Measurements from ENCODE around the gene FOLR3.
"Not testable (repeated sequence)": the region's sequence is repeated elsewhere in the genome, so short reads cannot be mapped to it uniquely, and the experiment has no call there.

FOLR3 gene

DNA sequence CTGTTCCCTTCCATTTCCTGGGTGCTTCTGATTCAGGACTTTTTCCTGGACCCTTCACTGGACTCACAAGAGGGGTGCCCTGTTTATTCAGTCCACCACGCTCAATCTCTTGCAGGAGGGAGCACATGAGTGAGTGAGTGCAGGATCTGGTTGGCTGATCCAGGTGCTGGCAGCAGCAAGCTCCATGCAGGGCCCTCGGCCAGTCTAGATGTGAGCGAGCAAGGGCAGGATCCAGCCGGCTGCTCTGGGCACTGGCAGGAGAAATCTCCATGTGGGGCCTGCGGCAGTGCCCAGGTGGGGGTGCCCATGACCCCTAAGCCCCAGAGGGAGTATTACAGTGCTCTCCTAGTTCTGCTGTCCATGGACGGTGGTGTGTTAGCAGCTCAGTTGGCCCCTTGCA, 11.5 kb upstream of the FOLR3 start:
- no peak for DNase-seq

DNA sequence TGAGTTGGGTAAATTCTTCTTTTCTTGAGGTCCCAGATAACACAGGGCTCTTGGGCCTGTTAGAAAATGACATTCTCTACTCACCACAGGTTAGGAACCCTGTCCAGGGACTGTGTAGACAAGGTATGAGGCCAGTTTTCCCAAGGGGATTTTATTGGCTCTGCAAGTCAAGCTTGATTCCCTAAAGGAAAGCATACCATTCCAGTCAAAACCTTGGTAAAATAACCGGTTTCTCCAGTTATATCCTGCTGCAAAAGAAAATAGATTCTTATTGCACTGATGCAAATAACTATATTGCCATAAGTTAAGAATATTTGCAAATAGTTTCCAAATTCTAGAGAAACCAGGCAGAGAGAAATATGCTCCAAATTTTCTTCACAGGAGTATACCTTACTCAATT, 9.6 kb upstream of the FOLR3 start:
- no peak for DNase-seq

DNA sequence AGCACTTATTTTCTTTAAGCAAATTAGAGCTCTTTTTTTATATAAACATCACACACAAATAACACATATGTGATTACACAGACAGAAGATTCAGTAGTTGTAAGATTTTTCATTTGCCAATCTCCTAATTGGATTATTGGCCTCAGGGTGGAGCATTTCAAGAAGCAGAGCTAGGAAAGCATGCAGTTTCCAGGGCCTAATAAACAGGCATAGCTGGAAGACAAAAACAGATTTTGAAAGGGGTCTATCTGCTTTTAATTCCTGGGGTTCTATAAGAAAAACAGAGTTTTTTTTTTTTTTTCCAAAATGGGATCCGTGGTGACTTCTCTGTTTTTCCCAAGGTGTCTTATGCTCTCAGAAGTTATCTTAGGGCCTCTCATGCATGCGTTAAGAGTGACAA, 7.6 kb upstream of the FOLR3 start:
- no peak for DNase-seq

DNA sequence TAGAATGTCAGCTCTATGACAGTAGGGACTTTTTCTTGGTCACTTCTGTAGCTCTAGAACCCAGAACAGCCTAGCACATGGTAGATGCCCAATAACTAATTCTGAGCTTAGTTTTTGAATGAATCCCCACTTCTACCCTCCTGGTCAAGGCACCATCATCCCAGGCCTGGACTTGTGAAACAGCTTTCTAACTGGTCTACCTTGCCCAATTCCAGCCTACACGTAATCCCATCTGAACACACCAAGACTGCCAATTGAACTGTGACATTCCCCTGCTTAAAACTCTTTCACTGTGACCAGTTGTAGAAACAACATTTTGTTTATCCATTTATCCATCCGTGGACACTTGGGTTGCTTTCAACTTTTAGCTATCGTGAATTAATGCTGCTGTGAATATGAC, 6.1 kb upstream of the FOLR3 start:
- DNase-seq = no peak

DNA sequence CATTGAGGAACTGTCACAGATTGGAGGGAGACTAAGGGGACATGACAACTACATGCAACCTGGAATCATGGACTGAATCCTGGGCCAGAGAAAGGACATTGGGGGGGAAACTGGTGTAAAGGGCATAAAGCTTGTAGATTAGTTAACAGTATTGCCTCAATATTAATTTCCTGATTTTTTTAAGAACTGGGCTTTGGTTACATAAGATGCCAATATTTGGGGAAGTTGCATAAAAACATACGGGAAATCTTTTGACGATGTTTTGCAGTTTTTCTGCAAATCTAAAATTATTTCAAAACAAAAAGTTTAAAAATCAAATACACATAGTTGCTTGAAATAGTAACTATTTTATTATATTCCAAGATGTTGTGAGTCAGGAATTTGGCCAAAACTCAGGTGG, 2.9 kb upstream of the FOLR3 start:
- no peak for DNase-seq

DNA sequence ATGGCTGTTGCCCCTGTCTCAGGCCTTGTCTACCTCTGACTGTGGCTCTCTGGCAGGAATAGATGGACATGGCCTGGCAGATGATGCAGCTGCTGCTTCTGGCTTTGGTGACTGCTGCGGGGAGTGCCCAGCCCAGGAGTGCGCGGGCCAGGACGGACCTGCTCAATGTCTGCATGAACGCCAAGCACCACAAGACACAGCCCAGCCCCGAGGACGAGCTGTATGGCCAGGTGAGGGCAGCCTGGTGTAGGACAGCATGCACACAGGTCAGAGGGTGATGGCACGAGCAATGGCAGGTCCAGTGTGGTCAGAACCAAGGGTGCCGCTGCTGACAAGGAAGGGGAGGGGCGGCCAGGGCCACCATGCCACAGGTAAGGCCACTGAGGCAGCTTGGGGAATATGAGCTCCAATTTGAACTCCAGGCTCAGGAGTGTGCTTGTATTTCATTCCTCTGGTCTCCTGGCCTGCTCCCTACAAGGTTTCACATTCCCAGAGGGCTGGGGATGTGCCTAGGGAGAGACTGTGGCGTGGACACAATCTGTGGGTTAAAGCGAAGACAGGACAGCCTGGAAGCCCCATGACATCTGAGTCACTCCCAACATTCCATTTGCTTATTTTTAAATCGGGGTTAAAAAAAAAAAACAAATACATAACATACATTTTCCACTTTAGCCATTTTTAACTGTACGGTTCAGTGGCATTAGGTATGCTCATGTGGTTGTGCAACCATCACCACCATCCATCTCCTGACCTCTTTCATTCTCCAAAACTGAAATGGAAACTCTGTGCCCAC, 562 bp downstream of the FOLR3 start:
- no peak for DNase-seq

DNA sequence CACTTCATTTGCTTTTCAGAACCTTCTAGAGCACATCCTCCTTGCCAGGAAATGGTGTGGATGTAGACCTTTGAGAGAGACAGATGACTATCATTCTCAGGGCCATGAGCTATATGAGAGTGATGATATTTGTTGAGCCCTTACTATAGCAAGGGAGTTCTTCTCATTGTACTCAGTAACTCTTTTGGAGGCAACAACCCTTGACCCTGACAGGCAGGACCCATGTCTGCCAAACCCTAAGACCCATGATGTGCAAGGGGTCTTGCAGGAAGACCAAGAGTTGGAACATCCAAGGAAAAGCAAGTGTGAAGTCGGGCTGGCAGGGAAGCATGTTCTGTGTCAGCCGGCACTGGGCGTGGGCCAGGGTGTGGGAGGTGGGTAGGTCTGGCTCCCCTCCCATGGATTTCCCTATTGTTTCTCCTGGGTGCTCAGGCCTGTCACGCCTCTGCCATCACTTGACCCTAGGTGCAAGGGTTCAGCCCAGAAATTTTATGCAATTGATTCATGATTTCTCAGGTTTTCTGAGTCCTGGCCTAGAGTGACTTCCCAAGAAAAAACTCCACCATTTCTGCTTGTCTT, 1.2 kb downstream of the FOLR3 start:
- no peak for DNase-seq

DNA sequence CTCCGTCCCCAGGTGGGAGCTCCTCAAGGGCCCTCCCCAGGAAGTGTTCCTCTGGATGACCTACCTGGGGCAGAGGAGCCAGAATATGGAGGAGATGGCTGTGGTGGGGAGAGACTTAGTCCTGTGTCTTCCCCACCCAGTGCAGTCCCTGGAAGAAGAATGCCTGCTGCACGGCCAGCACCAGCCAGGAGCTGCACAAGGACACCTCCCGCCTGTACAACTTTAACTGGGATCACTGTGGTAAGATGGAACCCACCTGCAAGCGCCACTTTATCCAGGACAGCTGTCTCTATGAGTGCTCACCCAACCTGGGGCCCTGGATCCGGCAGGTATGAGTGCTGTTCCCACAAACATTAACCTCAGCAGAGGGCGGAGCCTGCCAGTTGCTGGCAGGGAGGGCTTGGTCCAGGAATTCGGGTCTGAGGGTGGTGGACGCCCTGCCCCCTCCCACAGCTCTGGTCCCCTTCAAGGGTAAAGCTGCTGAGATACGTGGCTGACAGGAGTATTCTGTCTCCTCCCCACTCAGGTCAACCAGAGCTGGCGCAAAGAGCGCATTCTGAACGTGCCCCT, 3.4 kb downstream of the FOLR3 start:
- DNase-seq = no peak

DNA sequence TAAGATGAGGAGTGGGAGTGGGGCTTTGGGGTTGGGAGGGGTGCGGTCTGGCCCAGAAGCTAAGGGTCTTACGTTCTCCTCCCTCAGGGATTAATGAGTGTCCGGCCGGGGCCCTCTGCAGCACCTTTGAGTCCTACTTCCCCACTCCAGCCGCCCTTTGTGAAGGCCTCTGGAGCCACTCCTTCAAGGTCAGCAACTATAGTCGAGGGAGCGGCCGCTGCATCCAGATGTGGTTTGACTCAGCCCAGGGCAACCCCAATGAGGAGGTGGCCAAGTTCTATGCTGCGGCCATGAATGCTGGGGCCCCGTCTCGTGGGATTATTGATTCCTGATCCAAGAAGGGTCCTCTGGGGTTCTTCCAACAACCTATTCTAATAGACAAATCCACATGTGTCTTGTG, 4.0 kb downstream of the FOLR3 start:
- no peak for DNase-seq

DNA sequence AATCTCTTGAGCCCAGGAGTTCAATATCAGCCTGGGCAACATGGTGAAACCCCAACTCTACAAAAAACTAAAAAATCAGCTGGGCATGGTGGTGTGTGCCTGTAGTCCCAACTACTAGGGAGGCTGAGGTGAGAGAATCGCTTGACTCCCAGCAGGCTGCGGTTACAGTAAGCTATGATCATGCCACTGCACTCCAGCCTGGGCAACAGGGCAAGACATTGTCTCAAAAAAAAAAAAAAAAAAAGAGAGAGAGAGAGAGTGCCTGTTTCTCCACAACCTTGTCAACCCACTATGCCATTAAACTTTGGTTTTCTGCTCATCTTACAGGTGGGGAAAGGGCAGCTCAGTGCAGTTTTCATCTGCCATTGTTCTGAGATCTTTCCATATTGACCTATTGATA, 5.1 kb downstream of the FOLR3 start:
- DNase-seq = no peak

DNA sequence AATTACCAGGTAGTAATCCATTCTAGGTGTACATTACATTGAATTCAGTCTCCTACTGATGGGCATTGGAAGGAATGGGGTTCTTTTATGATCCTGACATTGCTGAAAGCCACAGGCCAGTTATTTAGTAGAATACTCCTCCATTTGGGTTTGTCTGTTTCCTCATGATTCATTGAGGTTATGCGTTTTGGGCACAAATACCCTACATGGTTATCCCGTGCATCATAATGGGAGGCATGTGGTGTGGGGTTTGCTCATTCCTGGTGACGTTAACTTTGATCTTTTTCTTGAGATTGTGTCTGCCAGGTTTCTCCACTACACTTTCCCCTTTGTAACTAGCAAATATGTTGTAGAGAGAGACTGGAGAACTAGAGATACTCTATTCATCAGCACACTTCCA, 5.5 kb downstream of the FOLR3 start:
- no peak for DNase-seq

DNA sequence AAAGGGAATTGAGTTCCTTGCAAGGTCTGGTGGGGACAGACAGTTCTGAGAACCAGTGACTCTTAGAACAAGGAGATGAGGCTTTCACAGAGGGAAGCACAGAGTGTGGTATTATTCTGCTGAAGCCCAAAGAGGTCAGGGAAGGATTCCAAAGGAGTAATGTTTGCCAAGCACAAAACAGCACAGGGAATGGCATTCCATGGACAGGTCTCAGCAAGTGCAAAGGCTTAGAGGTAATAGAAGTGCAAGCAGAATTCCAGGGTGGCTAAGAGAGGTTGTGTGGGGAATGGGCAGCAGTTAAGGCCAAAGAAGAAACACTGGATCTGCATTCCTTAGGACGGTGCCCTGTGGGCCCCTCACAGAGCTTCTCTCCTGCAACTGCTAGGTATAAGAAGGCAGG, 6.6 kb downstream of the FOLR3 start:
- not testable (repeated sequence) for DNase-seq

DNA sequence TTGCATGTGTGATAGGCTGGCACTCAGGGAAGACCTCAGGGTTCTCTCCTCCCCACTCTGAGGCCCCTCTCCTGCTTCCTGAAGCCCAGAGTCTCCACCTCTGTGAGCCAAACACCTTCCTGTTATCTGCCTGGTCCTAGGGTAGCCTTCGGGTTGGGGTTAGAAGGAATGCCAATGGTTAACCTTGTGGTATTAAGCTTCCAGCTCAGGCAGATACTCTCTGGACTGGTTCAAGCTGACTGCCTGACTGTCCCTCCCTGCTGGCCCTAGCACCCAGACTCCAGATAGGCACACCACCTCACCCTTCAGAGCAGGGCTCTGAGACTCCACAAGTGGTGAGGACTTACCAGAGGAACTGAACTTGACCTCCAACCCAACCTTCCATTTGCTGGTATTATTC, 7.0 kb downstream of the FOLR3 start:
- not testable (repeated sequence) for DNase-seq

DNA sequence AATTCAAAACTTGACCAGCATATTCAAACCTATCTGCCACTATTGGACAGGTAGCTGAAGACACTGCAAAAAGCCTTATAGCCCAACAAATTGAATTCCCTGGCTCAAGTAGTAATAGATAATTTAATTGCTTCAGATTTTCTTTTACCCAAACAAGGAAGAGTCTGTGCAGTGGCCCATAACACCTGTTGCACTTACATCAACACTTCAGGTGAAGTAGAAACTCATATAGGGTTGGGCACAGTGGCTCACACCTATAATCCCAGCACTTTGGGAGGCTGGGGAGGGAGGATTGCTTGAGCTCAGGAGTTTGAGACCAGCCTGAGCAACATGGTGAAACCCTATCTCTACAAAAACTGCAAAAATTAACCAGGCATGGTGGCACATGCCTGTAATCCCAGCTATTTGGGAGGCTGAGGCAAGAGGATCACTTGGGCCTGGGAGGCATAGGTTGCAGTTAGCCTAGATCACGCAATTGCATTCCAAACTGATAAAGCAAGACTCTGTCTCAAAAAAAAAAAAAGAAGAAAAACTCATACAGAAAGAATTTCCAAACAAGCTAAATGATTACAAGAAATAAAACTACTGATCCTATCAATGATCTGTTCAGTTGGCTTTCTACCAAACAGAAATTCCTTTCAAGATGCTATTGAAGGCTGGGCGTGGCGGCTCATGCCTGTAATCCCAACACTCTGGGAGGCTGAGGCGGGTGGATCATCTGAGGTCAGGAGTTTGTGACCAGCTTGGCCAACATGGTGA, 9.5 kb downstream of the FOLR3 start:
- DNase-seq = no peak

DNA sequence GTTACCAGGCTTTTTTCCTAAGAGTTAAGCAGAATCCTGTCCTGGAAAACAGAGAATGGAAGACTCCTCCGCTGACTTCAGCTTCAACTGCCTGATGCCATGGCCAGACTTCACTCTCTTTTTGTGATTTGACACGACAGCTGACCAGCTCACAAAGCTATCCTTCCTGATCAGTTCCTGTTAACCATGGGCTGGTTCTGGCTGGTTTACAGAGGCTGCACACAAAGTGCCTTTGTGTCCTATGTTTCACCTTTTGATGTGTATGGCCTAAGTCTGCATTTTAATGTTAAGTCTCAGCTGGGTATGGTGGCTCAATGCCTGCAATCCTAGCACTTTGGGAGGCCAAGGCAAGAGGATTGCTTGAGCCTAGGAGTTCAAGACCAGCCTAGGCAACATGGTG, 11.1 kb downstream of the FOLR3 start:
- DNase-seq = no peak

DNA sequence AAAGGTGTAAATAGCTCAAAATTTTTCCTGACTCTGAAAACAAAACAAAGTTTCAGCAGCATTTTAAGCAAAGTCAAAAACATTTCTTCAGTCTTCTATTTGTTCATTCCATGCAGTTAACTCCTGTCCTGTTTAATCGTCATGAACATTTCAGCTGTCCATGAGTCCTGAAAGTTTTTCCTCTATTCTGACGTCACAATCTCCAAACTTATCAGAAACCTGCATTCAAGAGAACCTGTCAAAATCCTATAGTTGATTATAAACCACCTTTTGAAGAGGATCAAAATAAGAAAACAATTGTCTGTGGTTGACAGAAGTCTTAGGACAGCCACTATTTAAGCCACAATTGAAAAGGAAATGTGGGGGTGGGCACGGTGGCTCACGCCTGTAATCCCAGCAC, 15.4 kb downstream of the FOLR3 start:
- no peak for DNase-seq

DNA sequence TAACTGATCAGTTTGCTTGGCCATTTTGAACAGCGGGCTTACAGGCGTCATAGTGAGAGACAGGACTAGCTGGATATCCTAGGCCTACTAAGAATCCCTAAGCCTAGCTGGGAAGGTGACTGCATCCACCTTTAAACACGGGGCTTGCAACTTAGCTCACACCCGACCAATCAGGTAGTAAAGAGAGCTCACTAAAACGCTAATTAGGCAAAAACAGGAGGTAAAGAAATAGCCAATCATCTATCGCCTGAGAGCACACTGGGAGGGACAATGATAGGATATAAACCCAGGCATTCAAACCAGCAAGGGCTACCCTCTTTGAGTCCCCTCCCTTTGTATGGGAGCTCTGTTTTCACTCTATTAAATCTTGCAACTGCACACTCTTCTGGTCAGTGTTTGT, 18.3 kb downstream of the FOLR3 start:
- not testable (repeated sequence) for DNase-seq

DNA sequence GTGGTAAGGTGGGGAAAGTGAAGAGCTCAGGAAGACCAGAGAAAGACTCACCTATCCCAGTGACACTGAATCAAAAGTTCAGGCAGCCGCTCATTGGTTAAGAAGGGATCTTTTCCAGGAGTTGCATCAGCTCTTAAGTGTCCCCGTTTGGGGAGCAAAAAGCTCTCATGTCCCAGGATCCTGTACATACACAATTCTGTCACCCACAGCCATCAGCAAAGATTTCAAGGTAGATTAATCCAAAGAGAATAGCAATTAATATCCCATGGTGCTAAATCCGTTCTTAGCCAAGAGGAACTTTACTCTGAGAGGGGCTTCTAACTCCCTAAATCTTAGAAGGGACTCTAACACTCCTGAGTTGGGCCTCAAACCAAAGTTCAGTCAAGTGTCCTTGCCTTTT, 19.3 kb downstream of the FOLR3 start:
- DNase-seq = no peak

DNA sequence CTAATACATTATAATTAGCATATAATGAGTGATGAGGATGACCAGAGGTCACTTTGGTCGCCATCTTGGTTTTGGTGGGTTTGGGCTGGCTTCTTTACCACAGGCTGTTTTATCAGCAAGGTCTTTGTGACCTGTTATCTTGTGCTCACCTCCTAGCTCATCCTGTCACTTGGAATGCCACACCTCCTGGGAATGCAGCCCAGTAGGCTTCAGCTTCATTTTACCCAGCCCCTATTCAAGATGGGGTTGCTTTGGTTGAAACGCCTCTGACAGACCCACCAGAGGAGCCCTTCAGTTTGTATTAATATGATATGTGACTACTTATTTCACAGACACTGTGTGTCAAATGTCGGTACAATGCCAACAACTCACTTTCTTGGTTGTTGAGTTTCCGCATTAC, 20.2 kb downstream of the FOLR3 start:
- no peak for DNase-seq

DNA sequence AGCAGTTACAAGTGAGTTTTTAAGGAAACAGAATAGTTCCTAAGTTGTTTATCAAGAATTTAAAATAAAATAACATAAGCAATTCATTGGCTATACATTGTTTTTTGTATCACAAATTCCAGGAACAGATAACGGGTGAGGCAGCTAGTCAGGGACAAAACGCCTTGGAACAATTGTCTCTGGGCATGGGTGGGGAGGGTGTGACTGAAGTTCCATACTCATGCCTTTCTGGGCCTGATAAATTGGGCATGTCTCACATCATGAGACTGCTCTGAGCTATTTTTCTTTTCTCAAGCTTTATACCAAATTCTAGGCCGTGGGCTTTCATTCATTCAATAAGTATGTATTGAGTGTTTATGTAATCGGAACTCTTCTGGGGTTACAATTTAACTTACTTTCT, 21.6 kb downstream of the FOLR3 start:
- DNase-seq = no peak

DNA sequence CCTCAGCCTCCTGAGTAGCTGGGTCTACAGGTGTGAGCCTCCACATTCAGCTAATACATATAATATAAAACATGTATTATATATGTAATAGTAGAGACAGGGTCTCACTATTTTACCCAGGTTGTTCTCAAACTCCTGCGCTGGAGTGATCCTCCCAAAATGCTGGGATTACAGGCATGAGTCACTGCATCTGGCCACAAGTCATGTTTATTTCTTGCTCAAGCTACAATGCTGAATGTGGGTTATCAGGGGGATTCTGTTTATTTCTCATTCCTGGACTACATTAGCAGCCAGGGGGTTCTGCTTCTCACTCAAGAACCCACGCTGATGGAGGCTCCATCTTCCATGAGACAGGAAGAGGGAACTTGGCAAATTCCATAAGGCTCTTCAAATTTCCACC, 24.8 kb downstream of the FOLR3 start:
- no peak for DNase-seq

DNA sequence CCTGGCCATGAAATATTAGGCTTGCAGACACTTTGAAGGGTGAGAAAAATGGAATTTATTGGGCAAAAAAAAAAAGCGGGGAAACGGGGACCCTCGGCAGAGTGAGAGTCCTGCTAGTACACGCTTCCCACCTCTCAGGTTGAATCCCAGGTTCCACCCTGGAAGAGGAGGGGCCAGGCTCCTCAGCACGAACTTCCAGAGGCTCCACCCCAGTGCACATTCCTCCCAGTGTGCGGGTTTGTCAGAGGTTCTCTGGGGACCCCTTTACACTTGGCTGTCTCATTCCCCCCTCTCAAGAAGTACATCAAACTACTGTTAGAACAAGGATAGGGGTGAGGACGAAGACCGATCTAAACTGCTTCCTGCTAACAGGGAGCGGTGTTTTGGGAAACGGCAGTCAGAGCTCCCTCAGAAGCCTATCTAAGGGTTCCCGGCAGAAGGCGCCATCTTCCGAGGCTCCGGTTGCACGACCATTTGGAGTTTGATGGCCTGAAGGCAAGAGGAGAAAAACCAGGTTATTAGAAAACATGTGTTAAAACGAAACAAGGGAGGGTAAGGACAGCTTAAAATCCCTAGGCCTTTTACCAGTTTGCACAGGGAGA, 27.5 kb downstream of the FOLR3 start:
- no peak for DNase-seq

DNA sequence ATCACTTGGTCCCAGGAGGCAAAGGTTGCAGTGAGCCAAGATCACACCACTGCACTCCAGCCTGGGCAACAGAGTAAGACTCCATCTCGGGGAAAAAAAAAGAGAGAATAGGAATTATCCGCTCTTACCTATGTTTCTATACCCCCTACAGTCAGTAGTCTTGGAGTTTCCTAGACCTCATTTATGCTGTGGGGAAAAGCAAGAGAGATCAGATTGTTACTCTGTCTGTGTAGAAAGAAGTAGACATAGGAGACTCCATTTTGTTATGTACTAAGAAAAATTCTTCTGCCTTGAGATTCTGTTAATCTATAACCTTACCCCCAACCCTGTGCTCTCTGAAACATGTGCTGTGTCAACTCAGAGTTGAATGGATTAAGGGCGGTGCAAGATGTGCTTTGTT, 28.7 kb downstream of the FOLR3 start:
- not testable (repeated sequence) for DNase-seq

Measured in CD4-positive, alpha-beta T cell treated with Interferon alpha-2 for 1 hour (primary cell).